Keratinocyte (primary cell): ENCODE measurements around the gene ADARB2. TPM values are rescaled to one million over a fixed set of nuclear protein-coding genes. Genes with fewer than 3 reads are reported as not detected.

Experiments
- DNase-seq: peaks from one replicate; pipeline ENCODE4 v3.0.0-alpha.2; 2011; ENCODE audit warnings: low read depth, missing footprints, low spot score
- FAIRE-seq: peaks from 2 replicates; lab custom pipeline; 2011; peaks lifted over from hg19 to GRCh38; lab: Jason Lieb, UNC
- H2AFZ ChIP-seq: 2 replicates; pipeline ENCODE4 v1.6.0; 2012; ENCODE audit warnings: low read length, control low read depth, inconsistent platforms; ENCODE audit not compliant: control insufficient read depth
- H3K27ac ChIP-seq: 2 replicates; pipeline ENCODE4 v1.5.1; 2011; ENCODE audit warnings: low read length; ENCODE audit not compliant: control insufficient read depth, insufficient read depth
- H3K27me3 ChIP-seq: 3 replicates; pipeline ENCODE4 v1.6.0; 2011; ENCODE audit warnings: low read length; ENCODE audit not compliant: control insufficient read depth, insufficient read depth; ENCODE audit errors: extremely low read depth
- H3K36me3 ChIP-seq, 2 experiments: 2 replicates in 1 of 2; 3 replicates in 1 of 2; pipeline ENCODE4 v1.5.1; 2011; ENCODE audit warnings: low read length in 2 of 2, mild to moderate bottlenecking in 1 of 2; ENCODE audit not compliant: control insufficient read depth in 2 of 2, insufficient read depth in 2 of 2; ENCODE audit errors: extremely low read depth in 1 of 2
- H3K4me1 ChIP-seq: 3 replicates; pipeline ENCODE4 v1.5.1; 2011; ENCODE audit warnings: low read length; ENCODE audit not compliant: control insufficient read depth, insufficient read depth; ENCODE audit errors: extremely low read depth
- H3K4me2 ChIP-seq: 3 replicates; pipeline ENCODE4 v1.6.0; 2011; ENCODE audit warnings: low read depth, low read length; ENCODE audit not compliant: control insufficient read depth, insufficient read depth; ENCODE audit errors: extremely low read depth
- H3K4me3 ChIP-seq, 3 experiments: fragments of 200-600 bp in 1 of 3; sonication (generic) in 1 of 3; 2 replicates in 2 of 3; 3 replicates in 1 of 3; pipeline ENCODE4 v1.5.1; 2011 to 2016; ENCODE audit warnings: low read length in 3 of 3, mild to moderate bottlenecking in 3 of 3, control low read depth in 2 of 3, inconsistent platforms in 1 of 3, low read depth in 1 of 3, mixed read lengths in 1 of 3, mixed run types in 1 of 3, moderate library complexity in 1 of 3; ENCODE audit not compliant: control insufficient read depth in 2 of 3, insufficient read depth in 2 of 3; ENCODE audit errors: extremely low read depth in 1 of 3
- H3K79me2 ChIP-seq: 2 replicates; pipeline ENCODE4 v1.6.0; 2012; ENCODE audit warnings: low read length; ENCODE audit not compliant: control insufficient read depth, insufficient read depth
- H3K9ac ChIP-seq: 3 replicates; pipeline ENCODE4 v1.6.0; 2011; ENCODE audit warnings: low read length; ENCODE audit not compliant: control insufficient read depth, insufficient read depth; ENCODE audit errors: extremely low read depth
- H3K9me1 ChIP-seq: 3 replicates; pipeline ENCODE4 v1.6.0; 2011; ENCODE audit warnings: low read length; ENCODE audit not compliant: control insufficient read depth, insufficient read depth; ENCODE audit errors: extremely low read depth
- H3K9me3 ChIP-seq: 2 replicates; pipeline ENCODE4 v1.5.1; 2012; ENCODE audit warnings: low read depth, low read length; ENCODE audit not compliant: control insufficient read depth
- H4K20me1 ChIP-seq: 3 replicates; pipeline ENCODE4 v1.6.0; 2011; ENCODE audit warnings: low read length; ENCODE audit not compliant: control insufficient read depth, insufficient read depth; ENCODE audit errors: extremely low read depth
- EZH2 ChIP-seq: IDR thresholded peaks from one replicate; pipeline ENCODE4 v1.6.1; 2012; ENCODE audit warnings: inconsistent platforms, mild to moderate bottlenecking, low read length, moderate library complexity
- dilution Hi-C: fragments of 300-500 bp; cut with MboI; formaldehyde crosslinking; loops from one replicate; pipeline ENCODE4 v1.7.0; 2020; ENCODE audit warnings: low sequenced_read_pairs; ENCODE audit not compliant: extremely low pct_ligation_motif_present
- polyA plus RNA-seq, 5 experiments: library from polyadenylated mRNA; depleted of rRNA in 3 of 5; stranded (reverse) in 3 of 5; stranded (forward) in 1 of 5; unstranded in 1 of 5; fragments of >200 nt; gene quantifications; 1 replicate in 1 of 5; 2 replicates in 3 of 5; 3 replicates in 1 of 5; pipeline versions ENCODE4 v1.2.1 to v1.2.3, GENCODE V29; 2011 to 2012; ENCODE audit warnings: missing spikeins in 2 of 5, low read depth in 1 of 5, low replicate concordance in 1 of 5
- TF ChIP-seq, protein P1 (sequence below), 3 experiments: IDR thresholded peaks in 1 of 3; conservative IDR thresholded peaks in 1 of 3; optimal IDR thresholded peaks in 1 of 3; 2 replicates in 2 of 3; 3 replicates in 1 of 3; pipeline versions ENCODE3 to v1.5.1; 2011; ENCODE audit warnings: low read length in 3 of 3, mild to moderate bottlenecking in 3 of 3, moderate library complexity in 2 of 3, control low read depth in 1 of 3, inconsistent platforms in 1 of 3; ENCODE audit not compliant: insufficient read depth in 2 of 3; ENCODE audit errors: extremely low read depth in 1 of 3

Gene ADARB2
- polyA plus RNA-seq, 1 donor (not counting 4 experiments of a cell fraction or from before 2014, with no cell fraction given), result not detected

DNA sequence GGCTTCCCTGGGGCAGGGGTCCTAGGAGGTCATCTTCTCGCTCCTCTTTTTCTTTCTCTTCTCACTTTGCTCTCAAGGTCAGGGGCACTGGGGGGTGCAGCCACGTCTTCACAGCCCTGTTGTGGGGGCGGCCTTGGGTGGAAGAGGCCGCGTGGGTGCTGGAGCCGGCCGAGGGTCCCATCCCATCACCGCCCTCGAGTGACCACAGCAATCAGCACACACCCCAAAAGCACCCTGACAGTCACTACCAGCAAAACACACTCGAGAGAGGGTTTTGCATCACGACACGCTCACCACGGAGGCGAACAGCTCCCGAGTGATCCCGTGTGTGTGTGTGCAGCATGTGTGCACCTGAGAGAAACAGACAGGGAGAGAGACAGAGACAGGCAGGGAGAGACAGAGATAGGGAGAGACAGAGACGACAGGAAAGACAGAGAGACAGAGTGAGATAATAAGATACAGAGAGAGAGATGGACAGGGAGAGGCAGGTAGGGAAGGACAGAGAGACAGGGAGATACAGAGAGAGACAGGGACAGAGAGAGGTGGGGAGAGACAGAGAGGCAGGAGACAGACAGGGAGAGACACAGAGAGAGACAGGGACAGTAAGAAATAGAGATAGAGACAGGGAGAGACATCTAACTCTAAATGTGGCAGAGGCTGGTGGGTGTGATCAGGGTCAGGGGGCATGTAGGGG, 580.3 kb downstream of the ADARB2 start:
- DNase-seq (no peak), FAIRE-seq (no peak)
- H2AFZ ChIP-seq, result no peak overlapping the region
- no peak overlapping the region for H3K27ac ChIP-seq
- H3K4me3 ChIP-seq, result no peak overlapping the region
- no peaks in the 10 kb centered on the region for H3K4me1 ChIP-seq
- H3K4me2 ChIP-seq, result no peak overlapping the region
- H3K9ac ChIP-seq, result no peak overlapping the region
- H4K20me1 ChIP-seq, result no peaks in the 10 kb centered on the region
- dilution Hi-C loops, result no loop called here
- no peaks in the 10 kb centered on the region for H3K36me3 ChIP-seq
- TF ChIP-seq, protein P1, sequence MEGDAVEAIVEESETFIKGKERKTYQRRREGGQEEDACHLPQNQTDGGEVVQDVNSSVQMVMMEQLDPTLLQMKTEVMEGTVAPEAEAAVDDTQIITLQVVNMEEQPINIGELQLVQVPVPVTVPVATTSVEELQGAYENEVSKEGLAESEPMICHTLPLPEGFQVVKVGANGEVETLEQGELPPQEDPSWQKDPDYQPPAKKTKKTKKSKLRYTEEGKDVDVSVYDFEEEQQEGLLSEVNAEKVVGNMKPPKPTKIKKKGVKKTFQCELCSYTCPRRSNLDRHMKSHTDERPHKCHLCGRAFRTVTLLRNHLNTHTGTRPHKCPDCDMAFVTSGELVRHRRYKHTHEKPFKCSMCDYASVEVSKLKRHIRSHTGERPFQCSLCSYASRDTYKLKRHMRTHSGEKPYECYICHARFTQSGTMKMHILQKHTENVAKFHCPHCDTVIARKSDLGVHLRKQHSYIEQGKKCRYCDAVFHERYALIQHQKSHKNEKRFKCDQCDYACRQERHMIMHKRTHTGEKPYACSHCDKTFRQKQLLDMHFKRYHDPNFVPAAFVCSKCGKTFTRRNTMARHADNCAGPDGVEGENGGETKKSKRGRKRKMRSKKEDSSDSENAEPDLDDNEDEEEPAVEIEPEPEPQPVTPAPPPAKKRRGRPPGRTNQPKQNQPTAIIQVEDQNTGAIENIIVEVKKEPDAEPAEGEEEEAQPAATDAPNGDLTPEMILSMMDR (optimal IDR thresholded peaks at IDR 0.05 in 1 of 3, IDR thresholded peaks at IDR 0.05 in 1 of 3, conservative IDR thresholded peaks at IDR 0.05 in 1 of 3; ENCODE audit: extremely low read depth in 1 of 3, insufficient read depth in 2 of 3, low read length in 3 of 3), result no peak
- no peak for TF ChIP-seq EZH2
- no peaks in the 10 kb centered on the region for H3K9me1 ChIP-seq
- H3K9me3 ChIP-seq, result no peaks in the 10 kb centered on the region
- no peaks in the 10 kb centered on the region for H3K79me2 ChIP-seq
- H3K27me3 ChIP-seq, result no peaks in the 10 kb centered on the region

DNA sequence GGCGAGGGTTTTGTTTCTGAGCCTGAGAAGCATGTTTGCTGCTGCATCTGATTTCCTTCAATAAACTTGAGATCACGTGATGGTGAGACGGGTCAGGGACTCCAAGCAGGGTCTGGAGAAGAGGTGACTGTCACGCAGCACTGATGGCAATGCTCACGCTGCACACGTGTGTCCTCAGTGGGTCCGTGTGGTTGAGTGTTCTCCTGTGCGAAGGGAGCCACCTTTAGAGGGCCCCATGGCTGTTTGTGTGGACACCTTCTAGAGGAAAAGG, 580.8 kb downstream of the ADARB2 start:
- Histone ChIP-seq H3K4me1 (no peaks in the 10 kb centered on the region), H3K27me3 (no peaks in the 10 kb centered on the region)
- dilution Hi-C loops, result no loop called here

More for the DNA sequence above, 580.8 kb downstream of the ADARB2 start:
- Histone ChIP-seq H3K4me3 (no peak overlapping the region), H3K4me2 (no peak overlapping the region), H3K36me3 (no peaks in the 10 kb centered on the region), H3K9ac (no peak overlapping the region), H4K20me1 (no peaks in the 10 kb centered on the region), H3K9me3 (no peaks in the 10 kb centered on the region), H2AFZ (no peak overlapping the region), H3K79me2 (no peaks in the 10 kb centered on the region), H3K9me1 (no peaks in the 10 kb centered on the region), H3K27ac (no peak overlapping the region)
- TF ChIP-seq, protein P1 (optimal IDR thresholded peaks at IDR 0.05 in 1 of 3, IDR thresholded peaks at IDR 0.05 in 1 of 3, conservative IDR thresholded peaks at IDR 0.05 in 1 of 3; ENCODE audit: extremely low read depth in 1 of 3, insufficient read depth in 2 of 3, low read length in 3 of 3), result no peak
- no peak for TF ChIP-seq EZH2
- FAIRE-seq, result no peak
- no peak for DNase-seq
